AG04449 (cell line): Measurements from ENCODE around the gene GMDS.

Source experiments
- CTCF ChIA-PET: fragments of 350-600 bp; formaldehyde crosslinking; extraction: SDS; loops from one replicate; lab custom pipeline; 2021; ENCODE audit warnings: antibody characterized with exemption; lab: Yijun Ruan, JAX
- POLR2A ChIA-PET: fragments of 400-600, 350-600 bp; formaldehyde crosslinking; extraction: SDS; loops from one replicate; lab custom pipeline; 2020; ENCODE audit warnings: antibody characterized with exemption, inconsistent platforms; lab: Yijun Ruan, JAX
- DNase-seq: peaks from one replicate; pipeline ENCODE4 v3.0.0-alpha.2; 2010; ENCODE audit warnings: low read depth, low spot score
- H3K4me3 ChIP-seq: 2 replicates; pipeline ENCODE4 v1.5.1; 2011; ENCODE audit warnings: low read depth, mild to moderate bottlenecking, control low read depth, low read length
- TF ChIP-seq, protein P1 (sequence below): IDR thresholded peaks from one replicate; pipeline ENCODE4 v1.5.1; 2011; ENCODE audit warnings: mild to moderate bottlenecking, moderate library complexity, low read length, control low read depth, inconsistent platforms; ENCODE audit not compliant: insufficient read depth; ENCODE audit errors: missing control alignments

The GMDS gene

DNA sequence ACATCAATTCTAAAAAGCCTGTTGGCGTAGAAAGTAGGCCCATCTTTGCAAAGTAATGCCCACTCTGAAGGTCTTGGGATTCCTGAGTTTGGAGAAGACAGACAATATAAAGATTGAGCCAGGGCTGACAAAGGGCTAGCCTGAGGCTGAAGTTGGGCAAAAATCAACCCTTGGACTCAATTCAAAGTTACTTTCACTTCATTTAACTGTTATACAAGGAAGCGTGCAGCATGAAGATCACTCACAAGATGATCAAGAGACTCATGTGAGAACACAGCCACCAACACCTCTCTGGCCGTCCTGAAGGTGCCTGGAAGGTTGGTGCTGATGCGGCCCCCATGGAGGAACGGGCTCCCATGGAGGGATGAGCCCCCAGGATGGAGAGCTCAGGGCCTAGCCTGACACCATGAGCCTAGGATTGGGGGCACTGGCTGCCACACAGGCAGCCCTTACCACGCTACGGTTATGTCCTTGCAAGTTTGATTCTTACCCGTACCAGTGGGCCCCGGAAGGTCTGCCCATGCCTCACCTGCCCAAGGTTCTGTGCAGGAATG lies 609.1 kb downstream of the GMDS start:
- DNase-seq = no peak
- POLR2A ChIA-PET = no interaction called here
- no peak overlapping the region for H3K4me3 ChIP-seq
- TF ChIP-seq, protein P1, sequence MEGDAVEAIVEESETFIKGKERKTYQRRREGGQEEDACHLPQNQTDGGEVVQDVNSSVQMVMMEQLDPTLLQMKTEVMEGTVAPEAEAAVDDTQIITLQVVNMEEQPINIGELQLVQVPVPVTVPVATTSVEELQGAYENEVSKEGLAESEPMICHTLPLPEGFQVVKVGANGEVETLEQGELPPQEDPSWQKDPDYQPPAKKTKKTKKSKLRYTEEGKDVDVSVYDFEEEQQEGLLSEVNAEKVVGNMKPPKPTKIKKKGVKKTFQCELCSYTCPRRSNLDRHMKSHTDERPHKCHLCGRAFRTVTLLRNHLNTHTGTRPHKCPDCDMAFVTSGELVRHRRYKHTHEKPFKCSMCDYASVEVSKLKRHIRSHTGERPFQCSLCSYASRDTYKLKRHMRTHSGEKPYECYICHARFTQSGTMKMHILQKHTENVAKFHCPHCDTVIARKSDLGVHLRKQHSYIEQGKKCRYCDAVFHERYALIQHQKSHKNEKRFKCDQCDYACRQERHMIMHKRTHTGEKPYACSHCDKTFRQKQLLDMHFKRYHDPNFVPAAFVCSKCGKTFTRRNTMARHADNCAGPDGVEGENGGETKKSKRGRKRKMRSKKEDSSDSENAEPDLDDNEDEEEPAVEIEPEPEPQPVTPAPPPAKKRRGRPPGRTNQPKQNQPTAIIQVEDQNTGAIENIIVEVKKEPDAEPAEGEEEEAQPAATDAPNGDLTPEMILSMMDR = no peak
- CTCF ChIA-PET = no interaction called here

DNA sequence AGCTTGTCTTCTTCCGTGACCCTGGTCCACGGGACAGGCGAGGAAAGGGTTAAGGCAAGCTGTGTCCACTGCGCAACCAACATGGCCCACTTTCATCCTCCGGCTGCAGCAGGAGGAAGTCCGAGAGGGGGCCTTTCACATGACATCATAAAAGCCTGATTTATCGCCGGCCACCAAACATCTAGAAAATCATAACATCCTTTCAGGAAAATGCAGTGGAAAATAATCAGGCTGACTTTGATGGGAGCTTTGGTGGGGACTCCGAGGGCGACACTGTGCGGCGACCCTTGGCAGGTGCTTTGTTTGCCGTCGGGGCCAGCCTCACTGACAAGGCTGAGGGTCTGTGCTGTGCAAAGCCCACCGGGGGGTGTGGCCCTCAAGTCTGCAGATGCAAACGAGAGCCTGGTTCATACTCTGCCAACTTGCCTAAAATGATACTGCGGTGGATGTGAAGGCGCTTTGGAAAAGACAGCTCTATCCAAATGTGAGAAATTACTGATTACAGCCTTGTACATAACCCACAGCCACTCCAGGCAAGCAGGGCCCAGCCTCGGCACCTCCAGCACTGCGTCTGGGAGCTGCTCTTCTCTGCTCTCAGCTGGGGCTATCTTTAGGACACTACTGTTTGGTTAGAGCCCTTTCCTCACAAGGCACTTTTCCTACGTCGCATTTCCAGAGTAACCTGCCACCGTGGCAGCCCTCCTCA lies 609.9 kb downstream of the GMDS start:
- no peak overlapping the region for H3K4me3 ChIP-seq
- ChIA-PET CTCF (no interaction called here), POLR2A (no interaction called here)
- TF ChIP-seq, protein P1 = no peak
- no peak for DNase-seq

DNA sequence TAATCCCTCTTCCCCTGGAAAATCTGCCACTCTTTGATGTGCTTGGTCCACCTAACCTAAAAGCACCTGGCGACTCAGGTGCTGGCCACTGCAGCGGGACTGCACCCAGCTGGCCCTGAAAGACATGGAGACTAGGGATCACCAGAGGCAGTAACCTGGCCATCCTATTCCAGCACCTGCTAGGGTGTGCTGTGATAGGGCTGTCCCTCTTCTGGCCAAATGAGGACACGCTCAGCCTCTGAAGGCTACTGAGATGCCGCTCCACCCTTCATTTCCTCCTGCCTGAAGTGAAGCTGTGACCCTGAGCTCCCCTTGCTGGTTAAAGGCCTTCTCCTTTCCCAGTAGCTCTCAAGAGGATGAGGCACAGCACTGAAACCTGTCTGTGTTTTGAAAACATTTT lies 611.3 kb downstream of the GMDS start:
- ChIA-PET CTCF (interaction anchor here (1.7 kb wide), 1 partner anchor 470 kb away, joined by 6 read pairs; no protein-coding TSS in a partner anchor), POLR2A (no interaction called here)
- H3K4me3 ChIP-seq = no peak overlapping the region
- TF ChIP-seq, protein P1 = no peak
- DNase-seq = no peak

DNA sequence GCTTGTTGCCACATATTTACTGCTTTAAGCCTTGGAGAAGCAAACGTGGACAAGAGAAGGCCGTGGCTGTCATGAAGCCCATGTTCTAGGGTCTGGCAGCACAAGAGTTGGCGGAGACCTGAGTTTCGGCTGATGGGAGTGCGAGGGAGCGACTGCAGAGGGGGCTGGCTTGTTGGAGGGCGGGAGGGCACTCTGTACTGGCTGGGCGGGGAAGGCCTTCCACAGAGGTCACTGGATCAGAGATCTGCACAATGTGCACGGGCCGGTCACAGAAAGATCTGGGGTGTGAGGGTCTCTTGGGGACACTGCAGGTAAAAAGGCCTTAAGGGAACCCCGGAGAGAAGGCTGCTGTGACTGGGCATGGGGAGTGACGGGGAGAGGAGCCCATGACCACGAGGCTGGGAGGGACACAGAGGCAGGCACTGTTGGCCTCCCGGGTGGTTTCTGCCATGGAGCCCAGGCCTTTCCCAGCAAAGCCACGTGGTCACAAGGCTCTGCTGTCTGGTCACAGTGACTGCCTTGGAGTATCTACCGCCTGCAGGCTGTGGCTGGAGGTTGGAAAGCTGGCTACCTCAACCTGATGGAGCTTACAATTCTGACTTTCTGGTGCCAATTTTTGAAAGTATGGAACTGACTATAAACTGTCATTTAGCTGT lies 611.9 kb downstream of the GMDS start:
- POLR2A ChIA-PET = no interaction called here
- H3K4me3 ChIP-seq = no peak overlapping the region
- DNase-seq = no peak
- TF ChIP-seq, protein P1 = no peak
- CTCF ChIA-PET = interaction anchor here (1.7 kb wide), 1 partner anchor 471 kb away, joined by 6 read pairs; no protein-coding TSS in a partner anchor

- ChIA-PET POLR2A (no interaction called here), CTCF (interaction anchor here (1.2 kb wide), 2 partner anchors 14 to 35 kb away, joined by 3 to 5 read pairs; no protein-coding TSS in a partner anchor)
- no peak overlapping the region for H3K4me3 ChIP-seq
- TF ChIP-seq, protein P1 = no peak
- no peak for DNase-seq
Observed at GRCh38 chr6:1631251-1631650, 614.2 kb downstream of the GMDS start.

DNA sequence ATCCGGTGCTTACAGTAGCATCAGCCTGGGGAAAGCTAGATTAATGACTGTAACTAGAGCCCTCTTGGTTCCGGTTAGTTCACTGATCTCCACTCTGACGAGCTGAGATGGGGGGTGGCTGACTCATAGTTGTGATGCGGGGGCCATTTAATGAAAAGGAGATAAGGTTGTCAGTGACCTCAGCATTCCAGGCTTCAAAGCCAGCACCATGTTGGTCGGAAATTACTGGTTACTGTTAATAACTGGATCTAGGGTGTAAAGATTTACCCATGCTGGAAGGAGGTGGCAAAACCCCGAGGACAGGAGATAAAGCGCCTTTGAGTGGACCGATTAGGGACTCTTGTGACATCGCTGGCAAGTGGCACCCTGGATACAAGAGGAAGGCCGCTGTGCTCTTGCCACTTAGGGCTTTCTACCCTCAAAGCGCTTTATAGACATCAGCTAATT lies 614.6 kb downstream of the GMDS start:
- CTCF ChIA-PET = interaction anchor here (1.2 kb wide), 2 partner anchors 14 to 34 kb away, joined by 3 to 5 read pairs; no protein-coding TSS in a partner anchor
- DNase-seq = no peak
- POLR2A ChIA-PET = interaction anchor here (0.7 kb wide), 1 partner anchor 527 kb away, joined by 3 read pairs; no protein-coding TSS in a partner anchor
- no peak overlapping the region for H3K4me3 ChIP-seq
- TF ChIP-seq, protein P1 = no peak
